ENCODE measurements around the gene CALHM3. TPM values are rescaled to one million over a fixed set of nuclear protein-coding genes. Genes with fewer than 3 reads are reported as not detected.

The CALHM3 gene
- total RNA-seq, 1 experiment from 2014 or later: not detected

GRCh38 chr10:103467406-103467805 lies 11.6 kb downstream of the CALHM3 start:
- POLR2A ChIA-PET: no interaction called here
- no TSS peak for BruUV-seq (replicated peaks)
- no peak for TF ChIP-seq CTCF (IDR thresholded peaks at IDR 0.05; ENCODE audit: unreplicated experiment)
- Mint-ChIP-seq H3K27ac (ENCODE audit: low read depth, unreplicated experiment) (no peak overlapping the region), H3K9me3 (ENCODE audit: unreplicated experiment) (no peaks in the 10 kb centered on the region), H3K36me3 (ENCODE audit: insufficient read depth, unreplicated experiment) (no peaks in the 10 kb centered on the region), H3K27me3 (ENCODE audit: insufficient read depth, unreplicated experiment) (peaks cover 40% of the 10 kb centered on the region), H3K4me3 (ENCODE audit: unreplicated experiment) (no peak overlapping the region), H3K4me1 (ENCODE audit: insufficient read depth, unreplicated experiment) (no peaks in the 10 kb centered on the region)
- no peak for DNase-seq (ENCODE audit: unreplicated experiment)
- CTCF ChIA-PET: no interaction called here
- intact Hi-C loops (cut with micrococcal nuclease): no loop called here

- H3K27ac Mint-ChIP-seq (ENCODE audit: low read depth, unreplicated experiment): no peak overlapping the region
- CTCF ChIA-PET: interaction anchor here (1.6 kb wide), 1 partner anchor 50 kb away, joined by 9 read pairs; no protein-coding TSS in a partner anchor
Observed at GRCh38 chr10:103466734-103467133, 12.3 kb downstream of the CALHM3 start.

GRCh38 chr10:103465411-103466179 lies 13.4 kb downstream of the CALHM3 start:
- no peak for TF ChIP-seq CTCF (IDR thresholded peaks at IDR 0.05; ENCODE audit: unreplicated experiment)
- no peak for DNase-seq (ENCODE audit: unreplicated experiment)
- H3K4me3 Mint-ChIP-seq (ENCODE audit: unreplicated experiment): no peak overlapping the region
- ChIA-PET POLR2A (interaction anchor here (0.6 to 1.3 kb wide), 3 partner anchors 9 to 34 kb away, joined by 3 read pairs; no protein-coding TSS in a partner anchor), CTCF (interaction anchor here (0.6 to 1.6 kb wide), 3 partner anchors 20 to 99 kb away, joined by 3 to 9 read pairs (median 4); no protein-coding TSS in a partner anchor)
- no TSS peak for BruUV-seq (replicated peaks)
- peaks cover 6% of the 10 kb centered on the region for H3K36me3 Mint-ChIP-seq (ENCODE audit: insufficient read depth, unreplicated experiment)
- H3K9me3 Mint-ChIP-seq (ENCODE audit: unreplicated experiment): no peaks in the 10 kb centered on the region
- H3K27me3 Mint-ChIP-seq (ENCODE audit: insufficient read depth, unreplicated experiment): peaks cover 37% of the 10 kb centered on the region
- intact Hi-C loops (cut with micrococcal nuclease): no loop called here
- H3K27ac Mint-ChIP-seq (ENCODE audit: low read depth, unreplicated experiment): no peak overlapping the region
- no peaks in the 10 kb centered on the region for H3K4me1 Mint-ChIP-seq (ENCODE audit: insufficient read depth, unreplicated experiment)

More at GRCh38 chr10:103466734-103467133, 12.3 kb downstream of the CALHM3 start:
- no peak for TF ChIP-seq CTCF (IDR thresholded peaks at IDR 0.05; ENCODE audit: unreplicated experiment)
- no peak overlapping the region for H3K4me3 Mint-ChIP-seq (ENCODE audit: unreplicated experiment)
- peaks cover 40% of the 10 kb centered on the region for H3K27me3 Mint-ChIP-seq (ENCODE audit: insufficient read depth, unreplicated experiment)
- DNase-seq (ENCODE audit: unreplicated experiment): no peak
- POLR2A ChIA-PET: interaction anchor here (1.2 kb wide), 1 partner anchor 8 kb away, joined by 3 read pairs; no protein-coding TSS in a partner anchor
- intact Hi-C loops (cut with micrococcal nuclease): no loop called here
- H3K4me1 Mint-ChIP-seq (ENCODE audit: insufficient read depth, unreplicated experiment): no peaks in the 10 kb centered on the region
- no peaks in the 10 kb centered on the region for H3K9me3 Mint-ChIP-seq (ENCODE audit: unreplicated experiment)
- no peaks in the 10 kb centered on the region for H3K36me3 Mint-ChIP-seq (ENCODE audit: insufficient read depth, unreplicated experiment)
- no TSS peak for BruUV-seq (replicated peaks)

GRCh38 chr10:103463499-103463898 lies 15.5 kb downstream of the CALHM3 start:
- peaks cover 16% of the 10 kb centered on the region for H3K27me3 Mint-ChIP-seq (ENCODE audit: insufficient read depth, unreplicated experiment)
- intact Hi-C loops (cut with micrococcal nuclease): no loop called here
- H3K36me3 Mint-ChIP-seq (ENCODE audit: insufficient read depth, unreplicated experiment): peaks cover 6% of the 10 kb centered on the region
- H3K27ac Mint-ChIP-seq (ENCODE audit: low read depth, unreplicated experiment): no peak overlapping the region
- H3K4me3 Mint-ChIP-seq (ENCODE audit: unreplicated experiment): no peak overlapping the region
- ChIA-PET CTCF (interaction anchor here (0.6 to 1.1 kb wide), 2 partner anchors 22 to 129 kb away, joined by 3 read pairs; no protein-coding TSS in a partner anchor), POLR2A (no interaction called here)
- no peaks in the 10 kb centered on the region for H3K4me1 Mint-ChIP-seq (ENCODE audit: insufficient read depth, unreplicated experiment)
- no peak for TF ChIP-seq CTCF (IDR thresholded peaks at IDR 0.05; ENCODE audit: unreplicated experiment)
- H3K9me3 Mint-ChIP-seq (ENCODE audit: unreplicated experiment): no peaks in the 10 kb centered on the region
- no TSS peak for BruUV-seq (replicated peaks)
- DNase-seq (ENCODE audit: unreplicated experiment): no peak

All from MCF 10A (cell line).